H9 (cell line): ENCODE results near the gene ZNF627. TPM values are rescaled to one million over a fixed set of nuclear protein-coding genes. Genes with fewer than 3 reads are reported as not detected.
"Not testable (repeated sequence)": the region's sequence is repeated elsewhere in the genome, so short reads cannot be mapped to it uniquely, and the experiment has no call there.

Experiments
- DNase-seq: peaks from one replicate; pipeline ENCODE4 v3.0.0-alpha.2; 2017
- H2AFZ ChIP-seq: one replicate; pipeline ENCODE4 v1.6.1; 2013; ENCODE audit warnings: mild to moderate bottlenecking, low read length, control low read depth, moderate library complexity
- H2AK5ac ChIP-seq: 2 replicates; pipeline ENCODE4 v1.6.1; 2013; ENCODE audit warnings: low read length, control low read depth, mixed read lengths; ENCODE audit not compliant: insufficient read length
- H2BK120ac ChIP-seq: one replicate; pipeline ENCODE4 v1.6.1; 2013; ENCODE audit warnings: low read depth, mild to moderate bottlenecking, low read length, control low read depth, inconsistent platforms; ENCODE audit not compliant: poor library complexity, severe bottlenecking
- H2BK12ac ChIP-seq: 2 replicates; pipeline ENCODE4 v1.6.1; 2013; ENCODE audit warnings: low read length, control low read depth, mixed read lengths, low read depth; ENCODE audit not compliant: insufficient read length
- H2BK15ac ChIP-seq: 2 replicates; pipeline ENCODE4 v1.6.1; 2013; ENCODE audit warnings: low read depth, low read length, control low read depth
- H2BK20ac ChIP-seq: one replicate; pipeline ENCODE4 v1.6.1; 2013; ENCODE audit warnings: low read depth, mild to moderate bottlenecking, low read length, control low read depth, inconsistent platforms; ENCODE audit not compliant: poor library complexity, severe bottlenecking
- H2BK5ac ChIP-seq: 2 replicates; pipeline ENCODE4 v1.6.1; 2013; ENCODE audit warnings: low read length, control low read depth, mixed read lengths; ENCODE audit not compliant: insufficient read length
- H3K14ac ChIP-seq: 2 replicates; pipeline ENCODE4 v1.6.1; 2013; ENCODE audit warnings: low read length, control low read depth; ENCODE audit not compliant: insufficient read depth
- H3K18ac ChIP-seq: 2 replicates; pipeline ENCODE4 v1.6.1; 2013; ENCODE audit warnings: low read depth, mild to moderate bottlenecking, mixed read lengths, low read length, control low read depth; ENCODE audit not compliant: insufficient read length
- H3K23ac ChIP-seq: 2 replicates; pipeline ENCODE4 v1.6.1; 2013; ENCODE audit warnings: low read length, control low read depth, mixed read lengths, low read depth; ENCODE audit not compliant: insufficient read length
- H3K23me2 ChIP-seq: 2 replicates; pipeline ENCODE4 v1.6.1; 2013; ENCODE audit warnings: low read depth, mild to moderate bottlenecking, mixed read lengths, low read length, control low read depth; ENCODE audit not compliant: insufficient read length, poor library complexity, severe bottlenecking
- H3K27ac ChIP-seq: 2 replicates; pipeline ENCODE4 v1.5.1; 2013; ENCODE audit warnings: low read length, control low read depth, mixed read lengths, low read depth; ENCODE audit not compliant: insufficient read length
- H3K27me3 ChIP-seq: 2 replicates; pipeline ENCODE4 v1.6.1; 2013; ENCODE audit warnings: low read length, control low read depth, inconsistent platforms; ENCODE audit not compliant: insufficient read depth
- H3K4ac ChIP-seq: 2 replicates; pipeline ENCODE4 v1.6.1; 2013; ENCODE audit warnings: low read depth, mild to moderate bottlenecking, control low read depth, inconsistent platforms, low read length, moderate library complexity
- H3K4me1 ChIP-seq: 2 replicates; pipeline ENCODE4 v1.6.1; 2013; ENCODE audit warnings: low read length, control low read depth, inconsistent platforms; ENCODE audit not compliant: insufficient read depth
- H3K4me2 ChIP-seq: 2 replicates; pipeline ENCODE4 v1.6.1; 2013; ENCODE audit warnings: low read length, control low read depth, mixed read lengths; ENCODE audit not compliant: insufficient read length, insufficient read depth
- H3K56ac ChIP-seq: 2 replicates; pipeline ENCODE4 v1.6.1; 2013; ENCODE audit warnings: low read depth, mild to moderate bottlenecking, mixed read lengths, low read length, control low read depth; ENCODE audit not compliant: insufficient read length
- H3K79me1 ChIP-seq: 2 replicates; pipeline ENCODE4 v1.6.1; 2013; ENCODE audit warnings: low read depth, mild to moderate bottlenecking, moderate library complexity, low read length, control low read depth, inconsistent platforms; ENCODE audit not compliant: insufficient read depth, poor library complexity, severe bottlenecking
- H3K79me2 ChIP-seq: 2 replicates; pipeline ENCODE4 v1.6.1; 2013; ENCODE audit warnings: low read length, control low read depth, inconsistent platforms; ENCODE audit not compliant: insufficient read depth
- H3K9ac ChIP-seq: 2 replicates; pipeline ENCODE4 v1.6.1; 2013; ENCODE audit warnings: low read length, control low read depth, mixed read lengths; ENCODE audit not compliant: insufficient read length; ENCODE audit errors: extremely low read depth
- H3K9me3 ChIP-seq: one replicate; pipeline ENCODE4 v1.6.1; 2013; ENCODE audit warnings: low read depth, low read length, inconsistent platforms; ENCODE audit not compliant: control insufficient read depth
- H3T11ph ChIP-seq: one replicate; pipeline ENCODE4 v1.6.1; 2013; ENCODE audit warnings: mild to moderate bottlenecking, low read length, control low read depth, inconsistent platforms
- H4K20me1 ChIP-seq: one replicate; pipeline ENCODE4 v1.6.1; 2013; ENCODE audit not compliant: control insufficient read depth, insufficient read length, insufficient read depth
- H4K5ac ChIP-seq: 2 replicates; pipeline ENCODE4 v1.6.1; 2013; ENCODE audit warnings: low read depth, mild to moderate bottlenecking, mixed read lengths, low read length, control low read depth; ENCODE audit not compliant: insufficient read length
- H4K8ac ChIP-seq: replicated peaks from 2 replicates; pipeline ENCODE4 v1.6.1; 2013; ENCODE audit warnings: low read length, control low read depth, mixed read lengths, low read depth; ENCODE audit not compliant: insufficient read length
- H4K91ac ChIP-seq: 2 replicates; pipeline ENCODE4 v1.6.1; 2013; ENCODE audit warnings: low read depth, mild to moderate bottlenecking, moderate library complexity, mixed read lengths, low read length, control low read depth; ENCODE audit not compliant: insufficient read length
- H3K27ac Mint-ChIP-seq, 3 experiments: 2 replicates in 2 of 3; 3 replicates in 1 of 3; pipeline ENCODE4 v1.8.0; 2020 to 2021; ENCODE audit warnings: mixed read lengths in 3 of 3, mild to moderate bottlenecking in 1 of 3, moderate library complexity in 1 of 3
- H3K27me3 Mint-ChIP-seq: 2 replicates; pipeline ENCODE4 v1.8.0; 2021; ENCODE audit warnings: low read depth, mild to moderate bottlenecking, moderate library complexity, mixed read lengths
- H3K36me3 Mint-ChIP-seq, 3 experiments: 2 replicates in 2 of 3; 3 replicates in 1 of 3; pipeline ENCODE4 v1.8.0; 2020 to 2021; ENCODE audit warnings: low read depth in 3 of 3, mixed read lengths in 3 of 3; ENCODE audit not compliant: insufficient read depth in 1 of 3
- H3K4me1 Mint-ChIP-seq, 2 experiments: 2 replicates each; pipeline ENCODE4 v1.8.0; 2020; ENCODE audit warnings: mixed read lengths in 2 of 2
- H3K4me3 Mint-ChIP-seq, 2 experiments: 2 replicates in 1 of 2; 3 replicates in 1 of 2; pipeline ENCODE4 v1.8.0; 2020 to 2021; ENCODE audit warnings: mild to moderate bottlenecking in 2 of 2, mixed read lengths in 2 of 2, moderate library complexity in 1 of 2
- H3K9me3 Mint-ChIP-seq, 2 experiments: 2 replicates in 1 of 2; 3 replicates in 1 of 2; pipeline ENCODE4 v1.8.0; 2020; ENCODE audit warnings: mild to moderate bottlenecking in 2 of 2, mixed read lengths in 2 of 2, moderate library complexity in 1 of 2
- CTCF ChIP-seq: fragments of 200-600 bp; sonication (generic); conservative IDR thresholded peaks from 3 replicates; pipeline ENCODE4 v1.8.0; 2021; ENCODE audit warnings: antibody characterized with exemption, mild to moderate bottlenecking
- WGBS: extraction: QIAGEN DNeasy Blood & Tissue Kit; methylation state at CpG from one replicate; pipeline ENCODE4 v1.1.7; 2013; ENCODE audit warnings: missing lambda C conversion rate, low lambda C conversion rate, mixed read lengths; ENCODE audit not compliant: insufficient read length; ENCODE audit errors: extremely low coverage; 5-methylcytosine and 5-hydroxymethylcytosine counted together
- total RNA-seq: library from RNA; stranded (reverse); gene quantifications from 2 replicates; pipeline ENCODE4 v1.2.1, GENCODE V29; 2021

ZNF627 gene
- total RNA-seq, 1 experiment from 2014 or later = 12.8 TPM

- Histone ChIP-seq H2AFZ (no peak overlapping the region), H3K4ac (no peak overlapping the region), H3K79me2 (no peaks in the 10 kb centered on the region), H3K4me2 (no peak overlapping the region), H3K4me1 (no peaks in the 10 kb centered on the region), H2BK12ac (no peak overlapping the region), H4K8ac (no peak overlapping the region), H2BK15ac (no peak overlapping the region), H2AK5ac (no peak overlapping the region), H3K23ac (no peak overlapping the region), H3T11ph (no peak overlapping the region), H4K5ac (no peak overlapping the region), H3K18ac (no peak overlapping the region), H2BK5ac (no peak overlapping the region), H3K14ac (no peak overlapping the region), H4K20me1 (no peaks in the 10 kb centered on the region), H2BK120ac (no peak overlapping the region), H3K9me3 (no peaks in the 10 kb centered on the region), H3K9ac (no peak overlapping the region), H4K91ac (no peak overlapping the region), H3K27me3 (no peaks in the 10 kb centered on the region), H3K56ac (no peak overlapping the region), H2BK20ac (no peak overlapping the region), H3K23me2 (no peaks in the 10 kb centered on the region), H3K27ac (no peak overlapping the region), H3K79me1 (no peaks in the 10 kb centered on the region)
- Mint-ChIP-seq H3K4me3 (no peak overlapping the region), H3K9me3 (no peaks in the 10 kb centered on the region), H3K36me3 (no peaks in the 10 kb centered on the region), H3K27me3 (no peaks in the 10 kb centered on the region), H3K27ac (no peak overlapping the region), H3K4me1 (no peaks in the 10 kb centered on the region)
- no peak for TF ChIP-seq CTCF
- no CpG with 5 or more reads among the region's 5 CpGs for WGBS
- DNase-seq = no peak
Observed at GRCh38 chr19:11570039-11570462, 27.2 kb upstream of the ZNF627 start.

- H4K91ac ChIP-seq, H4K20me1 ChIP-seq, H2BK120ac ChIP-seq, H4K5ac ChIP-seq, H3K9ac ChIP-seq, H4K8ac ChIP-seq, H3K27me3 ChIP-seq, H2BK5ac ChIP-seq, H3K4me1 ChIP-seq, H2BK12ac ChIP-seq, H3K18ac ChIP-seq, H3K4me2 ChIP-seq, H3K9me3 Mint-ChIP-seq, DNase-seq, H2BK15ac ChIP-seq, H3K27ac ChIP-seq, H2BK20ac ChIP-seq, H3K36me3 Mint-ChIP-seq, H2AFZ ChIP-seq, H3K79me1 ChIP-seq, H3K27me3 Mint-ChIP-seq, H3T11ph ChIP-seq, H2AK5ac ChIP-seq, H3K23me2 ChIP-seq, H3K79me2 ChIP-seq, H3K4ac ChIP-seq, H3K4me1 Mint-ChIP-seq, H3K14ac ChIP-seq, H3K9me3 ChIP-seq, H3K56ac ChIP-seq, H3K27ac Mint-ChIP-seq, H3K23ac ChIP-seq, H3K4me3 Mint-ChIP-seq: not testable (repeated sequence)
- no CpG with 5 or more reads among the region's 6 CpGs for WGBS
Observed at GRCh38 chr19:11573354-11573753, 23.9 kb upstream of the ZNF627 start.
